Measurements from ENCODE around the gene ZNF521. TPM values are rescaled to one million over a fixed set of nuclear protein-coding genes. Genes with fewer than 3 reads are reported as not detected.

Gene ZNF521
- total and polyA plus RNA-seq, 4 donors, result 0.50 to 3.7 (median 1.5) TPM

- Histone ChIP-seq H3K9ac (ENCODE audit: low read depth in 1 of 2, low read length in 2 of 2) (no peak overlapping the region), H3K27ac (ENCODE audit: low read depth in 1 of 2, low read length in 2 of 2) (no peak overlapping the region), H3K9me3 (ENCODE audit: control insufficient read depth in 4 of 4, low read length in 3 of 4) (no peaks in the 10 kb centered on the region), H3K27me3 (ENCODE audit: control insufficient read depth in 4 of 4, insufficient read depth in 4 of 4, low read length in 3 of 4) (peaks cover 0 to 11% (median 0%) of the 10 kb centered on the region in 4 donors), H3K4me1 (ENCODE audit: control insufficient read depth in 4 of 4, insufficient read depth in 4 of 4, low read length in 3 of 4) (no peaks in the 10 kb centered on the region), H3K4me3 (ENCODE audit: low read depth in 1 of 3, low read length in 3 of 3) (no peak overlapping the region), H3K36me3 (ENCODE audit: control insufficient read depth in 4 of 4, insufficient read depth in 3 of 4, low read depth in 1 of 4, low read length in 3 of 4) (no peaks in the 10 kb centered on the region)
- TF ChIP-seq RAD21 (IDR thresholded peaks at IDR 0.05) (no peak), FOXA2 (IDR thresholded peaks at IDR 0.05) (no peak), SP1 (IDR thresholded peaks at IDR 0.05) (no peak), HNF4G (IDR thresholded peaks at IDR 0.05) (no peak), ATF3 (IDR thresholded peaks at IDR 0.05) (no peak), NR2F2 (IDR thresholded peaks at IDR 0.05) (no peak)
- TF ChIP-seq, protein P1, sequence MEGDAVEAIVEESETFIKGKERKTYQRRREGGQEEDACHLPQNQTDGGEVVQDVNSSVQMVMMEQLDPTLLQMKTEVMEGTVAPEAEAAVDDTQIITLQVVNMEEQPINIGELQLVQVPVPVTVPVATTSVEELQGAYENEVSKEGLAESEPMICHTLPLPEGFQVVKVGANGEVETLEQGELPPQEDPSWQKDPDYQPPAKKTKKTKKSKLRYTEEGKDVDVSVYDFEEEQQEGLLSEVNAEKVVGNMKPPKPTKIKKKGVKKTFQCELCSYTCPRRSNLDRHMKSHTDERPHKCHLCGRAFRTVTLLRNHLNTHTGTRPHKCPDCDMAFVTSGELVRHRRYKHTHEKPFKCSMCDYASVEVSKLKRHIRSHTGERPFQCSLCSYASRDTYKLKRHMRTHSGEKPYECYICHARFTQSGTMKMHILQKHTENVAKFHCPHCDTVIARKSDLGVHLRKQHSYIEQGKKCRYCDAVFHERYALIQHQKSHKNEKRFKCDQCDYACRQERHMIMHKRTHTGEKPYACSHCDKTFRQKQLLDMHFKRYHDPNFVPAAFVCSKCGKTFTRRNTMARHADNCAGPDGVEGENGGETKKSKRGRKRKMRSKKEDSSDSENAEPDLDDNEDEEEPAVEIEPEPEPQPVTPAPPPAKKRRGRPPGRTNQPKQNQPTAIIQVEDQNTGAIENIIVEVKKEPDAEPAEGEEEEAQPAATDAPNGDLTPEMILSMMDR (IDR thresholded peaks at IDR 0.05; ENCODE audit: low read depth, low read length, missing input control), result no peak
- TF ChIP-seq, protein P2, sequence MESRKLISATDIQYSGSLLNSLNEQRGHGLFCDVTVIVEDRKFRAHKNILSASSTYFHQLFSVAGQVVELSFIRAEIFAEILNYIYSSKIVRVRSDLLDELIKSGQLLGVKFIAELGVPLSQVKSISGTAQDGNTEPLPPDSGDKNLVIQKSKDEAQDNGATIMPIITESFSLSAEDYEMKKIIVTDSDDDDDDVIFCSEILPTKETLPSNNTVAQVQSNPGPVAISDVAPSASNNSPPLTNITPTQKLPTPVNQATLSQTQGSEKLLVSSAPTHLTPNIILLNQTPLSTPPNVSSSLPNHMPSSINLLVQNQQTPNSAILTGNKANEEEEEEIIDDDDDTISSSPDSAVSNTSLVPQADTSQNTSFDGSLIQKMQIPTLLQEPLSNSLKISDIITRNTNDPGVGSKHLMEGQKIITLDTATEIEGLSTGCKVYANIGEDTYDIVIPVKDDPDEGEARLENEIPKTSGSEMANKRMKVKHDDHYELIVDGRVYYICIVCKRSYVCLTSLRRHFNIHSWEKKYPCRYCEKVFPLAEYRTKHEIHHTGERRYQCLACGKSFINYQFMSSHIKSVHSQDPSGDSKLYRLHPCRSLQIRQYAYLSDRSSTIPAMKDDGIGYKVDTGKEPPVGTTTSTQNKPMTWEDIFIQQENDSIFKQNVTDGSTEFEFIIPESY (IDR thresholded peaks at IDR 0.05), result no peak
- no peak for DNase-seq (ENCODE audit: low spot score)
- WGBS, result 74% methylated on average over 6 of the region's 6 CpGs
These were observed 70.4 kb downstream of the ZNF521 start for GRCh38 chr18:25281556-25281955.

GRCh38 chr18:25279961-25280360, 72.0 kb downstream of the ZNF521 start:
- no peaks in the 10 kb centered on the region for H3K36me3 ChIP-seq (ENCODE audit: control insufficient read depth in 4 of 4, insufficient read depth in 3 of 4, low read depth in 1 of 4, low read length in 3 of 4)
- no peak for TF ChIP-seq NR2F2 (IDR thresholded peaks at IDR 0.05)
- no peak for TF ChIP-seq SP1 (IDR thresholded peaks at IDR 0.05)
- no peak for TF ChIP-seq EGR1 (IDR thresholded peaks at IDR 0.05; ENCODE audit: low read depth in 2 of 2)
- no peak for TF ChIP-seq HNF4G (IDR thresholded peaks at IDR 0.05)
- no peak for TF ChIP-seq GABPA (IDR thresholded peaks at IDR 0.05 in 1 of 2, conservative IDR thresholded peaks at IDR 0.05 in 1 of 2)
- TF ChIP-seq, protein P2 (IDR thresholded peaks at IDR 0.05), result no peak
- TF ChIP-seq RAD21 (IDR thresholded peaks at IDR 0.05), result no peak
- no peak for TF ChIP-seq HNF4A (conservative IDR thresholded peaks at IDR 0.05)
- TF ChIP-seq, protein P3, sequence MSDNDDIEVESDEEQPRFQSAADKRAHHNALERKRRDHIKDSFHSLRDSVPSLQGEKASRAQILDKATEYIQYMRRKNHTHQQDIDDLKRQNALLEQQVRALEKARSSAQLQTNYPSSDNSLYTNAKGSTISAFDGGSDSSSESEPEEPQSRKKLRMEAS (IDR thresholded peaks at IDR 0.05), result no peak
- TF ChIP-seq, protein P1 (IDR thresholded peaks at IDR 0.05; ENCODE audit: low read depth, low read length, missing input control), result no peak
- DNase-seq (ENCODE audit: low spot score), result no peak
- H3K4me3 ChIP-seq (ENCODE audit: low read depth in 1 of 3, low read length in 3 of 3), result no peak overlapping the region
- H3K9ac ChIP-seq (ENCODE audit: low read depth in 1 of 2, low read length in 2 of 2), result no peak overlapping the region
- H3K27ac ChIP-seq (ENCODE audit: low read depth in 1 of 2, low read length in 2 of 2), result no peak overlapping the region
- WGBS, result 77% methylated on average over 6 of the region's 6 CpGs
- no peaks in the 10 kb centered on the region for H3K4me1 ChIP-seq (ENCODE audit: control insufficient read depth in 4 of 4, insufficient read depth in 4 of 4, low read length in 3 of 4)
- H3K9me3 ChIP-seq (ENCODE audit: control insufficient read depth in 4 of 4, low read length in 3 of 4), result no peaks in the 10 kb centered on the region
- peaks cover 0 to 11% (median 0%) of the 10 kb centered on the region in 4 donors for H3K27me3 ChIP-seq (ENCODE audit: control insufficient read depth in 4 of 4, insufficient read depth in 4 of 4, low read length in 3 of 4)
